T-helper 17 cell (primary cell): ENCODE measurements around the gene TOR1B. TPM values are rescaled to one million over a fixed set of nuclear protein-coding genes. Genes with fewer than 3 reads are reported as not detected.

Experiments
- ATAC-seq: fragments of 150-1000 bp; cut with Tn5 transposase; 2 replicates; pipeline ENCODE4 v1.10.0; 2021; ENCODE audit warnings: mild to moderate bottlenecking, moderate library complexity
- DNase-seq, 3 donors: peaks; one replicate each; pipeline versions ENCODE4 v3.0.0 to v3.0.0-alpha.2; 2020 to 2021
- H3K9me3 ChIP-seq: one replicate; pipeline ENCODE4 v1.7.0; 2013; ENCODE audit warnings: low read length, mild to moderate bottlenecking; ENCODE audit not compliant: control insufficient read depth, poor library complexity, severe bottlenecking
- H3K27ac Mint-ChIP-seq: one replicate; pipeline ENCODE4 v1.8.0; 2022; ENCODE audit warnings: mild to moderate bottlenecking, moderate library complexity, mixed read lengths
- H3K27me3 Mint-ChIP-seq: one replicate; pipeline ENCODE4 v1.8.0; 2022; ENCODE audit warnings: mixed read lengths
- H3K36me3 Mint-ChIP-seq: one replicate; pipeline ENCODE4 v1.8.0; 2022; ENCODE audit warnings: low read depth, mixed read lengths
- H3K4me1 Mint-ChIP-seq: one replicate; pipeline ENCODE4 v1.8.0; 2022; ENCODE audit warnings: mild to moderate bottlenecking, mixed read lengths
- H3K4me3 Mint-ChIP-seq: one replicate; pipeline ENCODE4 v1.8.0; 2022; ENCODE audit warnings: mild to moderate bottlenecking, moderate library complexity, mixed read lengths
- total RNA-seq, 4 donors: library from RNA in 2 of 4; stranded (reverse) in 2 of 4; gene quantifications; one replicate each; pipeline ENCODE4 v1.2.3 and lab custom pipeline; 2022 to 2026

TOR1B gene
- total RNA-seq, 2 donors from 2014 or later, result 13.2 to 18.7 TPM

DNA sequence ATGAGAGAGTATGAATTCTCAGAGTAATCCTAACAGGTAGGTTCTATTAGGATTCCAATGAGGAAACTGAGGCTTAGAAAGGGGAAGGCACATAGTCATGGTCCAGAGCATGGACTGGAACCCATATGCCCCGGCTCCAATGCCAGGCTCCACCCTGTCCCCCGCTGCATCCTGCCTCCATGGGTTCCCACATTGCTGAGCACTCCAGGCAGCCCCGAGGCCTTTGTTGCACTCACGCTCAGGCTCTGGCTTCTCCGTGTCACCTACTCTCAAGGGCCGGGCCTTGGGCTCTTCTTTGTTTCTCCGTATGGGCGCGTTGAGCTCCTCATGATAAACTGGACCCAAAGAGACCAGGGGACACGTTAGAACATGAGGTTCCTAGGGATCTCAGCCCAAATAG is 26.0 kb downstream of the TOR1B start:
- H3K4me1 Mint-ChIP-seq, result peaks cover 8% of the 10 kb centered on the region
- no peak overlapping the region for H3K4me3 Mint-ChIP-seq
- peaks cover 4% of the 10 kb centered on the region for H3K36me3 Mint-ChIP-seq
- no peak overlapping the region for H3K27ac Mint-ChIP-seq
- H3K27me3 Mint-ChIP-seq, result no peaks in the 10 kb centered on the region
- DNase-seq (no peak), ATAC-seq (no peak)
- no peaks in the 10 kb centered on the region for H3K9me3 ChIP-seq

DNA sequence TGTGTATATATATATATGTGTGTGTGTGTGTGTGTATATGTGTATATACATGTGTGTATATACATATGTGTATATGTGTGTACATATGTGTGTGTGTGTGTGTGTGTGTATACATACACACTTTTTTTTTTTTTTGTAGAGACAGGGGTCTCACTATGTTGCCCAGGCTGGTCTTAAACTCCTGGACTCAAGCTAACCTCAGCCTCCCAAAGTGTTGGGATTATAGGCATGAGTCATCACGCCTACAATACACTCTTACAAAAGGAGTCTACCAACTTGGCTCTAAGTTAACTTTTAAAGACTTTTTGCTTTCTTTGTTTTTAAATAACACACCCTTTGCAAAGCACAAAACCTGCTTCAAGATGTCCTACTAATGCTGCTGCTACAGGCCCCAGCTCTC is 30.0 kb downstream of the TOR1B start:
- no peaks in the 10 kb centered on the region for H3K9me3 ChIP-seq
- H3K4me1 Mint-ChIP-seq, result peaks cover 31% of the 10 kb centered on the region
- no peak for ATAC-seq
- H3K27ac Mint-ChIP-seq, result peak overlapping the region; percentile 96
- H3K4me3 Mint-ChIP-seq, result peak overlapping the region; percentile 97
- H3K36me3 Mint-ChIP-seq, result peaks cover 6% of the 10 kb centered on the region
- DNase-seq, result no peak
- H3K27me3 Mint-ChIP-seq, result no peaks in the 10 kb centered on the region

DNA sequence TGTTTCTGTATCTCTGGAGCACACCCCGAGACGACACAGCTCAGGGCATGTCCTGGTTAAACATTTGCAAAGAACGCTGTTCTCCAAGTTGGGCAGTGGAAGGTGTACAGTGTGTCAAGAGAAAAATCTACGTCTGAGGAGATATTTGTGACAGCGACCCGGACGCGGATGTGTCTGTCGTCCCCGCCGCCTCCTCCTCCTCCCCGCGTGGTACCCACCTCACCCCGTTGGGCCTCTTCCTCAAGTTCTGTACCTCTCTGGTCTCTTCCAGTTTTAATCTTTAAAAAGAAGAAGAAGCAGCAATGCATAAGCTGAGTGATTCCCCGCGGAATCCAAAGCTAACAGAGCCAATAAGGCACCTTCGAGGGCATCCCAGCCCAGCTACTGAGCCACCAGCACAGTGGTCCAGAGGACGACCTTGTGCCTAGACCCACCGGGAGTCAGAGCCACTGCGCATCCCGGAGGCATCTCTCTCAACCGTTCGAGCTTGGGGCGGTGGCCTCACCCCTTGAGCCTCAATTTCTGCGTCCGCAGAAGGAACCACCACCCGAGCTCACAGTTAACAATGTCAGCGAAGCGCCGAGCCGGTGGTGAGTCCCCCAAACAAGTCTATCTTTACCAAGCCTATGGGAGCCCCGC is 31.6 kb downstream of the TOR1B start:
- H3K4me1 Mint-ChIP-seq, result peaks cover 44% of the 10 kb centered on the region
- no peaks in the 10 kb centered on the region for H3K27me3 Mint-ChIP-seq
- H3K9me3 ChIP-seq, result no peaks in the 10 kb centered on the region
- H3K36me3 Mint-ChIP-seq, result peaks cover 6% of the 10 kb centered on the region
- DNase-seq, result peak; percentile 24 to 29 (median 28)
- peak overlapping the region; percentile 97 for H3K4me3 Mint-ChIP-seq
- peak overlapping the region; percentile 96 for H3K27ac Mint-ChIP-seq
- peak; percentile 42 for ATAC-seq

DNA sequence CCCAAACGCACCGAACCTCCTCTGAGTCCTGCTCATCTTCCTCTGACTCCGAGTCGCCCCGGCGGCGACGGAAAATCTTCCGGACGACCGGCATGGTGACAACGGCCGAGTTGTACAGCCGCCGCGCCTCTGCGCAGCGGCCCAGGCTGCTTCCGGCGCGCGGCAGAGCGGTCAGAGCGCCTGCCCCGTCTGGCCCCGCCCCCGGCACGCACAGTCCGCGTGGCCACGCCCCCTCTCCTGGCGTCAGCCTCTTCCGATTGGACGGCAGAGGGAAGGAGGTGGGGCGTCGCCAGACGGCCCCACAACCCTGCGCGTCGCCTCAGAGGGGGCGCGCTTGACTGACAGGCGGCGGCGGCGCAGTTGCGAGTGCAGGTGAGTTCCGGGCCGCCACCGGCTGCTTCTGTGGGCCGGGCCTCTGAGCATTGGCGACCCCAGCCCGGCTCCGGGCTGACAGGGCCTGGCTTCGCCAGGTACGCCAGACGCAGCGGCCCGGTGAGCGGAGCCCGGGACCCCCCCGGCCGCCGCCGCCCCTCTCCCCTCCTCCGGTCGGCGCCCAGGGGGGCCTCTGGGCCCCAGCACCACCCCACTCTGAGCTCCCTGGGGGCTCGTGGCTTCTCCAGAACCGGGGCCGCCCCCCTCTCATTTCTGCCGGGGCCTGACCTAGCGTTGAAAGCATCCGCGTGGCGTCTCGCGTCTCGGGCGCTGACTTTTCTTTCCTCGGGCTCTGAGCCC is 32.3 kb downstream of the TOR1B start, which contains the start of the genes C9orf78 and USP20:
Gene C9orf78 (minus strand): TSS at position 148 of the 732 bp plus-strand sequence. CDS start 54 bp downstream, at position 94.
Gene USP20 (plus strand): TSS at position 331 of the 732 bp plus-strand sequence. CDS start 17,098 bp downstream, outside the sequence.
- no peaks in the 10 kb centered on the region for H3K9me3 ChIP-seq
- Mint-ChIP-seq H3K36me3 (peaks cover 6% of the 10 kb centered on the region), H3K27me3 (no peaks in the 10 kb centered on the region), H3K4me1 (peaks cover 50% of the 10 kb centered on the region), H3K27ac (peak within 1 kb of the TSS; percentile 96), H3K4me3 (peak within 1 kb of the TSS; percentile 97)
- ATAC-seq, result peak; percentile 94
- peak; percentile 98 to 99 (median 98) for DNase-seq

DNA sequence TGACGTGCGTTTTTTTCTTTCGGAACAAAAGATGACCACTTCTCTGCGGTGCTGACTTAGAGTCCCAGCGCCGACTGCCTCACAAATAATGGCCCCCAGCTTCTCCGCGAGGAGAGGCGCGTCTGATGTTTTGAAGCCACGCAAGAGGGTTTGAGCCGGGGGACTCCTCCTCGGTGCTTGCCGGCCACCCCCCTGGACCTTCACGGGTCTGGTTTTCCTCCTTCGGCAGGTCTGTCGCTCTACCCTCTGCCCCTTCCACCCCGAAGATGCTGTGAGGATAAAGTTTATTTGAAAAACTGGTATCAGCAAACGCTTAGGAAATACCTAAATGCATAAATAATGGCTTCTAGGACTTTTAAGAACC is 32.9 kb downstream of the TOR1B start:
- ATAC-seq (no peak), DNase-seq (no peak)
- no peaks in the 10 kb centered on the region for H3K9me3 ChIP-seq
- Mint-ChIP-seq H3K4me1 (peaks cover 50% of the 10 kb centered on the region), H3K36me3 (peaks cover 6% of the 10 kb centered on the region), H3K27ac (peak overlapping the region; percentile 96), H3K4me3 (peak overlapping the region; percentile 97), H3K27me3 (no peaks in the 10 kb centered on the region)

DNA sequence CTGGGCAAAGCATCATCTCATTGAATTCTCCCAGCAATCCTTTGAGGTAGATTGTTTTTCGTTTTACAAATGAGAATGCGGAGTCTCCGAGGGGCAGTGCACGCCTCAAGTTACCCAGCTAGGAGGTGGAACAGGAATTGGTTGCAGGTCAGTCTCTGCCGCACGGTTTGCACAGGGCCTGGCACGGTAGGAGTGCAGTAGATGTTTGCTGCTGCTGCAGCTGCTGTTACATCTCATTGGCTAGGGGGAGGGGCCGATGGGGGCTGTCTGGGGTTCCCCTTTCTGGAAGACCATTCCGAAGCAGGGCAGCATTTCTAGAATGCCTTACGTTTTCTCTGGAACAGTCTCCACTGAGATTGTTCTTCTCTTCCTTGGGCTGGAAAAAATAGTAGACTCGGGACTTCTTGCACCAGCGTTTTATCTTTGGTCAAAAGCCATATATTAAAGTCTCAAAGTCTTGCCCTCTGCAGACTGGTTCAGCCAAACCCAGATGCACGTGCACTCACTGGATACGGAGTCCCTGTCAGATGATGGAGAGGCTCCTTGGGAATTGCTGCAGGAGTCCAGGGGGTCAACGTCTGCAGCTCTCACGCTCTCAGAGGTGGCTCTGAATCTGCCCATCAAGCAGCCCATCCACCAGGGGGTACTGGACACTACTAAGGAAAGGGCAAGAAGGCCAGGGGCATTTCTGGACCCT is 33.5 kb downstream of the TOR1B start:
- Mint-ChIP-seq H3K27ac (peak overlapping the region; percentile 96), H3K4me3 (peak overlapping the region; percentile 97), H3K36me3 (peaks cover 6% of the 10 kb centered on the region), H3K4me1 (peaks cover 54% of the 10 kb centered on the region), H3K27me3 (no peaks in the 10 kb centered on the region)
- H3K9me3 ChIP-seq, result no peaks in the 10 kb centered on the region
- DNase-seq (peak; percentile 23 to 41 (median 31)), ATAC-seq (no peak)

DNA sequence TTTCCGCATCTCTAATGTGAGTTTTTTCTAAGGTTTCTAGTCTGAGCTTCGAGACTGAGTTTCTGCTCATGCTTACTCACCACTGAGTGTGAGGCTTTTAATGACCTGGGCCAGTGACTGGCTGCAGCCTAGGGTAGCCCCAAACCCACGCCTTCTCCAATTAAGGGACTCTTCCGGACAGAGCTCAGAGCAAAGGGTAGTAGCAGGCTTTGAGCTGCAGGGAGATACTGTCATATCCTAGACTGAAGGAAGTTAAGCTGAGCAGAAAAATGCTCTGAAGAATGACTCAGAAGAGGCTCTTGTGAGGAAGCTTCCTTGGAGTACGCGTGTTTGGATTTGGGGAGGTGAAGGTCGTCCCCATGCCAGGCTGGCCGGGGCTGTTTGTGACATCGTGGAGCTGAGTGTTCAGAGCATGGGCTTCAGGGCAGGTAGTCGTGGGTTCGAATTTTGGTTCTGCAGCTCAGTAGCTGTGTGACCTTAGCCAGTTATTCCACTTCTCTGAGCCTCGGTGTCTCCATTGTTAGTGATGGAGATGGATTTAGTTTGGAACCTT is 35.8 kb downstream of the TOR1B start:
- peak overlapping the region; percentile 85 for H3K4me3 Mint-ChIP-seq
- H3K4me1 Mint-ChIP-seq, result peaks cover 49% of the 10 kb centered on the region
- no peaks in the 10 kb centered on the region for H3K9me3 ChIP-seq
- H3K27ac Mint-ChIP-seq, result peak overlapping the region; percentile 96
- peaks cover 2% of the 10 kb centered on the region for H3K36me3 Mint-ChIP-seq
- no peak for ATAC-seq
- no peak for DNase-seq
- H3K27me3 Mint-ChIP-seq, result no peaks in the 10 kb centered on the region

DNA sequence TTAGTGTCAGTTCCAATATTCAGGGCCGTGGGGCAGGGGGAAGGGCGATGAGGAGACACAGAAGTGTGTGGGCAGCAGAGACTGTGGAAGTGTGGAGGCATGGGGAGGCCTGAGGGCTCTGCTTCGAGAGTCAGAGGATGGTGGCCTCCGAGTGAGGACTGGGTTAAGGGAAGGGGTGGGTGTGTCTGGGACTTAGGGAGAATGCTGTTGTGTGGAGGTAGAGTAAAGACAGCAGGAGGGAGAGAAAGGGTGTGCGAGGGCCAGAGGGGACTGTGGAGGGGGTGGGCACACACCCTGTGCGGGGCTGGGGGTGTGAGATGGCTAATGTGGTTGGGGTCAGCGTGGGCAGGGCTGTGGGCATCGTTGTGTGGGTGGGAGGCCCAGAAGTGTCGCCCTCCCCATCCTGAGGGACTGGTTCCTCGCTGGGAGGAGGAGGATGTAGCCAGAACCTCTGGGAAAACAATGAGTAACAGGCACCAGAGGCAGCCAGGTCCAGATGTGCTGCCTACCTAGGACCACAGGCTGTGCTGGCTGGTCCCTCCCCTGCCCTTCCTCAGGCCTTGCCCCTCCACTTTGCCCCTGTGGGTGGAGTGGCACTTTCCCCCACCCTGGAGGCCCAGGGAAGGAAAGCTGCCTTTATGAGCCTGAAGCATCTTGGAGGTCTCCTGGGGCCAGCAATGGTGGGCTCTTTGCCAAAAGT is 36.5 kb downstream of the TOR1B start:
- H3K4me3 Mint-ChIP-seq, result peak overlapping the region; percentile 85
- ATAC-seq, result no peak

DNA sequence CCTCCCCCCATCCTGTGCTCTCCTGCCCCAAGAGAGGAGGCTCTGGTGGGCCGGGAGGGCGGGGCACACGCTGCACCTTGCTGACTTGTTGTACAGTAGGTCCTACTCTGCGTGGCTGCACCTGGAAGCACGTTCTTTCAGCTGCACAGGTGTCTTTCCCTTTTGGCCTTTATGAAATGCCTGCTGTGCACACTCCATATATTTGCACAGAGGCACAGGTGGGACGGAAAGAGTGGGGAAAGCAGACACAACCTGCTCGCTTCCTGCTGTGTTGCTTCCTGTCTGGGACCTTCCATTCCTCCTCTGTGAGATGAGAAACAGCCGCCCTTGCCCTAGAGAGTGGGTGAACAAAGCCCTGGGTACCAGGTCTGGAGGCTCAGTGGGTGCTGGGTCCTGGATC is 37.0 kb downstream of the TOR1B start:
- Mint-ChIP-seq H3K27me3 (no peaks in the 10 kb centered on the region), H3K4me1 (peaks cover 42% of the 10 kb centered on the region), H3K36me3 (peaks cover 2% of the 10 kb centered on the region), H3K27ac (peak overlapping the region; percentile 96), H3K4me3 (peak overlapping the region; percentile 85)
- no peaks in the 10 kb centered on the region for H3K9me3 ChIP-seq
- no peak for ATAC-seq
- DNase-seq, result no peak

More for the DNA sequence above, 36.5 kb downstream of the TOR1B start:
- peaks cover 44% of the 10 kb centered on the region for H3K4me1 Mint-ChIP-seq
- no peaks in the 10 kb centered on the region for H3K27me3 Mint-ChIP-seq
- peaks cover 2% of the 10 kb centered on the region for H3K36me3 Mint-ChIP-seq
- DNase-seq, result no peak
- peak overlapping the region; percentile 96 for H3K27ac Mint-ChIP-seq
- H3K9me3 ChIP-seq, result no peaks in the 10 kb centered on the region

DNA sequence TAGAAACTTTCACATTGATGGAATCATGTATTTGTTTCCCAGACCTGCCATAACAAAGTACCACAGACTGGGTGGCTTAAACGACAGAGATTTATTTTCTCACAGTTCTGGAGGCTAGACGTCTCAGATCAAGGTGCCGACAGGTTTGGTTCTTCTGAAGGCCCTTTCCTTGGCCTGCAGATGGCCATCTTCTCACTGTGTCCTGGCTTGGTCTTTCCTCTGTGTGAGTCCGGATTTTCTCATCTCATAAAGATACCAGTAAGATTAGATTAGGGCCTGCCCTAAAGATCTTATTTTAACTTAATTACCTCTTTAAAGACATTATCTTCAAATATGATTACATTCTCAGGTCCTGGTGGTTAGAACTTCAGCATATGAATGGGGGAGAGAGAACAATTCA is 38.1 kb downstream of the TOR1B start:
- H3K4me1 Mint-ChIP-seq, result peaks cover 44% of the 10 kb centered on the region
- DNase-seq, result no peak
- H3K27ac Mint-ChIP-seq, result peak overlapping the region; percentile 8
- H3K4me3 Mint-ChIP-seq, result peak overlapping the region; percentile 31
- H3K9me3 ChIP-seq, result no peaks in the 10 kb centered on the region
- peaks cover 2% of the 10 kb centered on the region for H3K36me3 Mint-ChIP-seq
- no peak for ATAC-seq
- H3K27me3 Mint-ChIP-seq, result no peaks in the 10 kb centered on the region

DNA sequence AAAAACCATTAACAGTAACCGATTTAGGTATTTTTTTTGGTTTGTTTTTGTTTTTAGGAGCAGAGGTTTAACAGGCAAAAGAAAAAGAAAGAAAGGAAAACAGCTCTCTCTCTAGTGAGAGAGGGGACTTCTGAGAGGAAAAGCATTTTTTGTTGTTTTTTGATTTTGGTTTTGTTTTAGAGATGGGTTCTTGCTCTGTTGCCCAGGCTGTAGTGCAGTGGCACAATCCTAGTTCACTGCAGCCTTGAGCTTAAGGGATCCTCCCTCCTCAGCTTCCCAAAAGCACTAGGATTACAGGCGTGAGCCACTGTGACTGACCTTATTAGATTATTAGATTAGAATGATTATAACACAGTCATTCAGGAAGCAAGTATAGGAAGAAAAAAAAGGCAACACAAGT is 42.4 kb downstream of the TOR1B start:
- DNase-seq (no peak), ATAC-seq (no peak)
- no peaks in the 10 kb centered on the region for H3K9me3 ChIP-seq
- H3K36me3 Mint-ChIP-seq, result peaks cover 3% of the 10 kb centered on the region
- H3K27me3 Mint-ChIP-seq, result no peaks in the 10 kb centered on the region
- H3K4me3 Mint-ChIP-seq, result no peak overlapping the region
- H3K27ac Mint-ChIP-seq, result peak overlapping the region; percentile 49
- H3K4me1 Mint-ChIP-seq, result peaks cover 16% of the 10 kb centered on the region

DNA sequence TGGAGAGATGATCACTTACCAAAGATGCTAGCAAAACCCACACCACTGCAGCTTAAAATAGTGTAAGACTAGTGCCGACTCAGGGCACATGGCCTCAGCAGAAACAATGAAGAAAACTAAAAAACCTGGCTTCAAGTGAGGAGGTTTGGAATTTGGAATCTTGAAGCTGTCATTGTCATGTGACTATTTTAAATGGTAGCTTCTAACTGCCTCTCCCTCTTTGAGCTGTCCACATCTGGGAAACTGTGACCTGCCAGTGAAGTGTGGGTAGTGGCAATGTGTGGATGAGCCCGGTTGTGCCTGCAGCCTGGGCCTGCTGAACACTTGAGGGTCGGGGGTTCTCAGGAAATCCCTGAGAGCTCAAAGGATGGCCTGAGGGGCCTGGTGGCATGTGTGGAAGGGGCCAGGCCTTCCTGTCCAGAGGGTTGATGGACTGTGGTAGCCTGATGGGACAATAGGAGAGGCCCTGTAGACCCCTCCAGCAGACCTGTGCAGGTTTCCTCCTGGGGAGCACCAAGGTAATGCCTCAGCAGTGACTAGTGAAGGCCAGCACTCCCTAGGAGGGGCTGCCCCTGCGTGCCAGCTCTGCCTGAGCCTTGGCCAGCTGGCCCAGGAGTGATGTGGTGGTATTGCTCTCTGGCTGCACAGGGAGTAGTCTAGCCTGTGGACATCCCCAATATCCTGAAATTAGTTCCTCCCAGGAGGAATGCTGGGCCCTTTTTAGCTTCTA is 45.9 kb downstream of the TOR1B start:
- ATAC-seq (no peak), DNase-seq (no peak)
- H3K27me3 Mint-ChIP-seq, result no peaks in the 10 kb centered on the region
- H3K4me1 Mint-ChIP-seq, result peaks cover 23% of the 10 kb centered on the region
- H3K36me3 Mint-ChIP-seq, result peaks cover 3% of the 10 kb centered on the region
- H3K4me3 Mint-ChIP-seq, result no peak overlapping the region
- no peaks in the 10 kb centered on the region for H3K9me3 ChIP-seq
- H3K27ac Mint-ChIP-seq, result peak overlapping the region; percentile 68
